HG02610 (cell line): ENCODE data around the gene C13orf42.
"Not testable (repeated sequence)": the region's sequence is repeated elsewhere in the genome, so short reads cannot be mapped to it uniquely, and the experiment has no call there.

ENCODE experiments used
- ATAC-seq: cut with Tn5 transposase; IDR thresholded peaks from one replicate; pipeline ENCODE4 v1.9.1; 2021; ENCODE audit warnings: mild to moderate bottlenecking, moderate library complexity; ENCODE audit not compliant: unreplicated experiment

Gene C13orf42

GRCh38 chr13:51122868-51123566 is 11.9 kb upstream of the C13orf42 start:
- peak; percentile 49 for ATAC-seq

DNA sequence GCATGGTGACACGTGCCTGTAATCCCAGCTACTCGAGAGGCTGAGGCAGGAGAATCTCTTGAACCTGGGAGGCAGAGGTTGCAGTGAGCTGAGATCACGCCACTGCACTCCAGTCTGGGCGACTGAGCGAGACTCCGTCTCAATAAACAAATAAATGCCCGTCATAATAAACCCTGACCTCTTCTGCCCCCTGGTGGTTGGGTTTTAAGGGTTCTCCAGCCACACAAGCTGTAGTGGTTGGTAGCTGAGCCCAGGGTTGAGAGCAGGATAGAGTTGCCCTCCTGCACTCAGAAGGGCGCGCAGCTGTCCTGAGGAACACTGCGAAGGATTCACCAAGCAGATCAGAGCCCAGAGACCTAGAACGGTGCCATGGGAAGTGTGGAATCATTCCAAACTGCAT is 9.8 kb upstream of the C13orf42 start:
- not testable (repeated sequence) for ATAC-seq

- ATAC-seq: no peak
Observed at GRCh38 chr13:51118809-51119431, 7.8 kb upstream of the C13orf42 start.

DNA sequence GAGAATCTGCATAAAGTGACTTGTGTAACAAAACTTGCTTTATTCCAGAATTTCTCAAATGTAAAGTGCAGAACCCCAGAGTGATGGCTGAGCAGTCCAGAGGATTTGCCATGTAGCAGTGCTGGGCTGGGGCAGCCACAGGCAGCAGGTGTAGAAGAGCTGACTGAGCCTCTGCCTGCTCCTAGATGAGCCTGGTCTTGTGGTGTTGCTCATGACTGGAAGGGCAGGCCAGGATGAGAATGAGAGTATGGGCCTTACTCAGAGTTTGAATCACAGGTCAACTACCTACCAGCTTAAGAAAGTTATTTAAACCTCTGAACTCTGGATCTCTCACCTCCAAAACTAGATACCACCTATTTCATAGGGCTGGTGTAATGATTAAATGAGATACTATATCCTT is 2.9 kb upstream of the C13orf42 start:
- no peak for ATAC-seq

DNA sequence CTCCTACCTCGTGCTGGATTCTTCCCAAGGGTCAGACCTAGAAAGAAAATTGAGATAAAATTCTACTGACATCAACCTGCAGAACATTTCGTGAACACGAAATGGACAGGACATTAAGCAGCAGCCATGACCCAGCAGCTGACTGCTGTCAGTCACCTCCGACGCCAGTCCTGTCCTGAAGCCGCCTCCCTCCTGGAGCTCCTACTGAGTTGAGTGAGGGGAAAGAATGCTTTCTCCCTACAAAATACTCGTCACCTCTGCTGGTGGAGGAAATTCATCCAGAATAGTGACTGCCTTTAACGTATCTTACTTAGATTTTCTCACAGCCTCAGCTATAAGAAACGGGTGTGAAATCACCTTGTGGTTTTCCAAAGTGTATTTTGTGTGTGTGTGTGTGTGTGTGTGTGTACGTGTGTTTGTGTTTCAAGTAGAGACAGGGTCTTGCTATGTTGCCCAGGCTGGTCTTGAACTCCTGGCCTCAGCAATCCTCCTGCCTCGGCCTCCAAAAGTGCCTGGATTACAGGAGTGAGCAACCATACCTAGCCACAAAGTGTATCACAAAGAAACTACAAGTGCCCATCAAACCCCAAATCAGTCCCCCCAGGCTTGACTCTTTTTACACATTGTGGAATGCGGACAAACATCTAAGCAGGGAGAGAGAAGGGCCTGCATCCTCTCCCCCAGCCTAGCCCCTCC is 2.3 kb upstream of the C13orf42 start:
- ATAC-seq: no peak

GRCh38 chr13:51112771-51113170 is 1.7 kb upstream of the C13orf42 start:
- ATAC-seq: no peak

DNA sequence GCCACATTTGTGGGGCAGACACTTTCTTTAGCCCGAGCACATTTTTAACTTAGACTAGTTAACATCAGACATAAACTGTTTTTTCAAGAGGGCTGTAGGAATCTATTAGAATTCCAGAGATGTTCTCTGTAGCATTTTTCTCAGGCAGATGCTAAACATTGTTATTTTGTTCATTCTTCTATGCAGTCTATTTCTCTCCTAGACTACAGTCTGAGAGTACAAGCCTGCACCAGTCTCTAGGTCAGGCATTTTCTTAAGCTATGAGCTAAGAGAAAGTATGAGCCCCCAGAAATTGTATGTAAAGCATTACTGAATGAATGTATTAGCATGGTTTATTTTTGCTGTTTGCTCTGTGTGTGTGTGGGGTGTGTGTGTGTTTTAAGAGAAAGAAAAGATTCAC is 923 bp upstream of the C13orf42 start:
- ATAC-seq: no peak

- ATAC-seq: no peak
Observed at GRCh38 chr13:51107996-51108395, 3.1 kb downstream of the C13orf42 start.

- ATAC-seq: no peak
Observed at GRCh38 chr13:51105046-51105445, 6.0 kb downstream of the C13orf42 start.

DNA sequence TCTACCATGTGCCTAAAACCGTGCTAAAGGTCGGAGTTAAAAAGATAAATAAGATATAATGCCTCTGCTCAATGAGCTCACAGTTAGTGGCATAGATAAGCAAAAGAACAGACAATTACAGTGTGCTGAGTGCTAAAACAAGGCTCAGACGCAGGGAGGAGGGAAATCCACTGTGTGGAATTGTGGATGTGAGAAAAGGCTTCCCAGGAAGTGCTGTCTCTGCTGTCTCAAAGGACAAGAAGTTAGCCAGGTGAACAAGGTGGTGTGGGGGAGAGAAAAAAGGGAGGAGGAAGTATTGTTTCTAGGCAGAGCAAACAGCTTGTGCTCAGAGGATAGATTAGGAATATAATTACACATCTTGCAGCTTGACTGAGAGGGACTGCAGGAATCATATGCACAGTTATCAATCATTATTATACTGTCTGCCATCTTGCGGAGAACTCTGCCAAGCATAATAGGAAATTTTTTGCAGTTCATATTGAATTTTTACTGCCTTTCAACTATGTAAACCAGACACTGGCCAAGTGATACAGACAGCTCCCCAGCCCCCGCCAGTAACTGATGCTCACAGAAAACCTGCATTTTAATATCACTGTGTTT is 9.3 kb downstream of the C13orf42 start:
- no peak for ATAC-seq

GRCh38 chr13:51097353-51098043 is 13.6 kb downstream of the C13orf42 start:
- ATAC-seq: no peak

DNA sequence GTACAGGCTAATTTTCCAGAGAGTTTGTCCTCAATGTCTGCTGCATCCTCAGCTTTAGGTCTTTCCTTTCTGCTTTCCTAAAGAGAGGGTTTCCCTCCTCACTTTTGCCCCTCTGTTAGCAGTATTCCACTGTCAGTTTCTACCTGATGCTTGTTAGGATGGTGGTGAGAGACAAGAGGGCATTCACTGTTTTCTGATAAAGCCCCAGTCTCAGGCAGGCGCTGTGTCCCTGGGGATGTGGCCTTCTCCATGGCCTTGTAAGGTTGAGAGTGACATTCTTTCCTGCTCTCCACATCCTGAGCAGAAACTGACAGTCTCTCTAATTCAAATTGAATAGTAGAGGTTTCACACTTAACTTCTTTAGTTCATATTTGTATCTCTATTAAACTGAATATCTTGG is 14.9 kb downstream of the C13orf42 start:
- ATAC-seq: no peak

DNA sequence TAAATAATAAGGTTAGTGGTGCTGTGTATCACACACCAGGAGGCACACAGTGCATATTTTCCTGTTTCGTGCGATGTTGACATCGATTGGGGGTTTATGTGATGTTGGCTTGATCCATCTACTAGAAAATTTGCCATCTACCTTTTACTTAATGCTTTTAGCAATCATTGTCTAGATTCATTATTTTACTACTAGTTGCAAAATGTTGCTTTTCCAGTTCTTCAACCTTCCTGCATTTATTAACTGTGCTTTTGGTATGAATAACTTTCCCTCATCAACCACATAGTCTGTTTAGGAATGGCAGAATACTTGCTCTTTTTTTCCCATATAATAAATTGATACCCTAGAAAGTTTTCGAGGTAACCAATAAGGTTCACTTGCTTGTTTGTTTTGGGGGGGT is 17.5 kb downstream of the C13orf42 start:
- ATAC-seq: no peak

DNA sequence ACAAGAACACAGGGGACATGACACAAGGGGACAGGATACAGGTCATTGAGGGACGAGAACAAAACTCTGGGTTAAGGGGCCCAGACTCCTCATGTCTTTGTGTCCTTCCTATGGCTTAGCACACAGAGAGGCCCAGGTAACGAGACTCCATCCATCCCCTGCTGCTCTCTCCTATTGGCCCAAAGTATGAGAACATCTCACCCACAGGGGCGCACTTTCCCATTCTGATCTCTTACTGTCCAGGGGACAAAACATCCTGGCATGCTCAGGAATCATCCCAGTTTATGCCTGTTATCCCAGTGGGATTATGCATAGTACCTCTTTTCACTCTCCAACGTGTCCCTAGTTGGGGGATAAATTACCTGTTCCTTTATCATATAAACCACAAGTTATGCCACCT is 19.2 kb downstream of the C13orf42 start:
- ATAC-seq: no peak

DNA sequence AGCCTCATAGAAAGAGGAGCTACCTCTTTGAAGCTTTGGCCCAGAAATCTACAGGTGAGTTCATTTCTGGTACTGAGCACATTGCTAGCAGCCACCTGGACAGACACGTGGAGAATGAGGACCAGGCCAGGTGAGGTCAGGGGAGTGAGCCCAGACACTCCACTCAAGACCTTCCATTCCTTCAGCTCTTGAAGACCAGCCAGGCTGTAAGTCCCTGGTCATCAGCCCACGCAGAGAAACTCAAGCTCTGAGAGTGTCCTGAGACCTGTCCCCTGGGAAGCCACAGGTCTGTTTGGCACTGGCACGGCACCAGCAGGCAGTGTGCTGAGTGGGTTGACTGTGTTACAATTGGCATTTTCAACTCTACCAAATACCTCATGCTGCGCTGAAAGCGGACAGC is 27.4 kb downstream of the C13orf42 start:
- no peak for ATAC-seq

DNA sequence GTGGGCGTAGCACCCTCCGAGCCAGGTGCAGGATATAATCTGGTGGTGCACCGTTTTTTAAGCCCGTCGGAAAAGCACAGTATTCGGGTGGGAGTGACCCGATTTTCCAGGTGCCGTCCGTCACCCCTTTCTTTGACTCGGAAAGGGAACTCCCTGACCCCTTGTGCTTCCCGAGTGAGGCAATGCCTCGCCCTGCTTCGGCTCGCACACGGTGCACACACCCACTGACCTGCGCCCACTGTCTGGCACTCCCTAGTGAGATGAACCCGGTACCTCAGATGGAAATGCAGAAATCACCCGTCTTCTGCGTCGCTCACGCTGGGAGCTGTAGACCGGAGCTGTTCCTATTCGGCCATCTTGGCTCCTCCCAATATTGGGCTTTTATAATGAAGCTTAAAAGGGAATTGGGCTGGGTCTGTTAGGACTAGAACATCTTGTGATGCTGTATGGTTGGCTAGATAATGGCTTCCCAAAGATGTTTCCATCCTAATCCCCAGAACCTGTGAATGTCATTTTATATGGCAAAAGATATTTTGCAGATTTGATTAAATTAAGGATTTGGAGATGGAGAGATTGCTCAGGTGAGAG is 30.5 kb downstream of the C13orf42 start:
- ATAC-seq: not testable (repeated sequence)

- ATAC-seq: no peak
Observed at GRCh38 chr13:51071493-51071892, 39.6 kb downstream of the C13orf42 start.

GRCh38 chr13:51070005-51070649 is 40.9 kb downstream of the C13orf42 start:
- peak; percentile 66 for ATAC-seq

DNA sequence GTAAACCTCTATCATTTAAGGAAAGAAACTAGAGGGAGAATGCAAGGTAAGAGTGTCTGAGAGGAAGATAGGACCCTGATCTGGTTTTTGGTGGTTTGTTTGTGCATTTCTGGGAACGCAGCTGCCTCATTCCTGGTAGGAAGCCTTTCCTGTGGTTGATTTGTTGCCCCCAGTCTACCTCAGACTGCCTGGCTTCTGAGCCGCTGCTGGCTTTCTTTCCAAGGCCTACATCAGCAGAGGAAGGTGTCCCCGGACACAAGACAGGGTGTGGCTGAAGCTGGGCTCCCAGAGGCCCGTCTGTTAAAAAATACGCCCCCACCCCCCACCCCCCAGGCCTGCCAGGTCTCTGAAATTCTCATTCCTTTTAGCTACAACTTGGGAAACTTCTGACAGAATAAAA is 42.6 kb downstream of the C13orf42 start:
- no peak for ATAC-seq

GRCh38 chr13:51067706-51068105 is 43.4 kb downstream of the C13orf42 start:
- ATAC-seq: no peak
